Lower lobe of right lung (tissue), 2 donors: ENCODE measurements around the gene NRXN3. TPM values are rescaled to one million over a fixed set of nuclear protein-coding genes. Genes with fewer than 3 reads are reported as not detected.
"Not testable (repeated sequence)": the region's sequence is repeated elsewhere in the genome, so short reads cannot be mapped to it uniquely, and the experiment has no call there.

Experiments
- ATAC-seq, 2 donors: fragments of 200-7000 bp; cut with Tn5 transposase; one replicate each; pipeline ENCODE4 v1.9.1; 2020 to 2022; ENCODE audit warnings: mild to moderate bottlenecking in 2 of 2, moderate library complexity in 2 of 2
- DNase-seq: peaks from one replicate; pipeline ENCODE4 v3.0.0-alpha.2; 2020
- H3K27ac ChIP-seq: fragments of 200-600 bp; one replicate; pipeline ENCODE4 v1.8.0; 2022
- H3K27me3 ChIP-seq: fragments of 200-600 bp; one replicate; pipeline ENCODE4 v1.8.0; 2022; ENCODE audit warnings: low read depth
- H3K36me3 ChIP-seq: fragments of 200-600 bp; one replicate; pipeline ENCODE4 v1.8.0; 2022; ENCODE audit warnings: mild to moderate bottlenecking
- H3K4me1 ChIP-seq: fragments of 200-600 bp; one replicate; pipeline ENCODE4 v1.8.0; 2022
- H3K4me3 ChIP-seq: fragments of 200-600 bp; one replicate; pipeline ENCODE4 v1.8.0; 2022; ENCODE audit warnings: mild to moderate bottlenecking
- H3K9me3 ChIP-seq: fragments of 200-600 bp; one replicate; pipeline ENCODE4 v1.8.0; 2022
- CTCF ChIP-seq: fragments of 200-600 bp; IDR thresholded peaks from one replicate; pipeline ENCODE4 v1.8.0; 2022; ENCODE audit warnings: antibody characterized with exemption, mild to moderate bottlenecking
- intact Hi-C: fragments of 100-400 bp; cut with DNase I; formaldehyde crosslinking; loops from one replicate; pipeline ENCODE4 v1.11.0; 2022
- total RNA-seq: library from RNA; stranded (reverse); fragmentation: NEBNext Ultra II Directional; extraction: Animal tissue kit (Norgen Biotek cat#: 25700); gene quantifications from one replicate; pipeline ENCODE4 v1.2.1, GENCODE V29; 2021
- donor health status: DM: no; HTN: yes; CAD: no; lungs with severe emphysema.

NRXN3 gene
- total RNA-seq, 1 donor from 2014 or later, result 9.0 TPM

- DNase-seq (no peak), ATAC-seq (no peak)
- H3K4me1 ChIP-seq, result no peaks in the 10 kb centered on the region
- TF ChIP-seq CTCF, result no peak
- no peaks in the 10 kb centered on the region for H3K9me3 ChIP-seq
- H3K4me3 ChIP-seq, result no peak overlapping the region
- H3K27ac ChIP-seq, result no peak overlapping the region
- no peaks in the 10 kb centered on the region for H3K27me3 ChIP-seq
- no peaks in the 10 kb centered on the region for H3K36me3 ChIP-seq
- intact Hi-C loops, result no loop called here
These were observed 1596.3 kb downstream of the NRXN3 start for GRCh38 chr14:79766511-79766910.

DNA sequence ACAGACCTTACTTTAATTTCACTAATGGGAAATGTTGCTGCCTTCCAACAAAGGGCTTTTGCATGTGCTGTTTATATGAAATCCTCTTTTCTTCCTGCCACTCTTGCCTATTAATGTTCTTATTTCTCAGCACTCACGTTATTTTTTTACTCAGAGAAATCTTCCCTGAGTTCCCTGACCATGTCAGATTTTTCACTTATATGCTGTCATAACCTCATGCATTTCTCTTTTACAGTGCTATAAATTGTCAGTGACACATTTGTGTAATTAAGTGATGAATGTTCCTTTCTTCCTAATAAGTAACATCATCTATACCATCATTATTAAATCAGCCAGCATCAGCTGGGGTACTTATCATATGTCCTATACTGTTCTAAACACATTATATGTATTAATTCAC is 1597.1 kb downstream of the NRXN3 start:
- Histone ChIP-seq H3K27me3 (no peaks in the 10 kb centered on the region), H3K36me3 (no peaks in the 10 kb centered on the region), H3K9me3 (no peaks in the 10 kb centered on the region), H3K4me3 (no peak overlapping the region), H3K4me1 (no peaks in the 10 kb centered on the region), H3K27ac (no peak overlapping the region)
- TF ChIP-seq CTCF, result no peak
- ATAC-seq, result no peak
- no peak for DNase-seq
- intact Hi-C loops, result no loop called here

GRCh38 chr14:79767721-79768120 is 1597.5 kb downstream of the NRXN3 start:
- H3K27ac ChIP-seq, H3K4me3 ChIP-seq, intact Hi-C loops, ATAC-seq, DNase-seq, H3K36me3 ChIP-seq, H3K9me3 ChIP-seq, H3K27me3 ChIP-seq, H3K4me1 ChIP-seq: not testable (repeated sequence)

GRCh38 chr14:79781882-79782281 is 1611.7 kb downstream of the NRXN3 start:
- no peak for DNase-seq
- intact Hi-C loops, result no loop called here
- no peak for TF ChIP-seq CTCF
- ATAC-seq, result no peak
- Histone ChIP-seq H3K4me1 (no peaks in the 10 kb centered on the region), H3K27ac (no peak overlapping the region), H3K9me3 (no peaks in the 10 kb centered on the region), H3K36me3 (no peaks in the 10 kb centered on the region), H3K27me3 (no peaks in the 10 kb centered on the region), H3K4me3 (no peak overlapping the region)

GRCh38 chr14:79783041-79783440 is 1612.9 kb downstream of the NRXN3 start:
- Histone ChIP-seq H3K4me1 (no peaks in the 10 kb centered on the region), H3K27me3 (no peaks in the 10 kb centered on the region), H3K9me3 (no peaks in the 10 kb centered on the region), H3K27ac (no peak overlapping the region), H3K4me3 (no peak overlapping the region), H3K36me3 (no peaks in the 10 kb centered on the region)
- DNase-seq (no peak), ATAC-seq (no peak)
- no peak for TF ChIP-seq CTCF
- intact Hi-C loops, result no loop called here

DNA sequence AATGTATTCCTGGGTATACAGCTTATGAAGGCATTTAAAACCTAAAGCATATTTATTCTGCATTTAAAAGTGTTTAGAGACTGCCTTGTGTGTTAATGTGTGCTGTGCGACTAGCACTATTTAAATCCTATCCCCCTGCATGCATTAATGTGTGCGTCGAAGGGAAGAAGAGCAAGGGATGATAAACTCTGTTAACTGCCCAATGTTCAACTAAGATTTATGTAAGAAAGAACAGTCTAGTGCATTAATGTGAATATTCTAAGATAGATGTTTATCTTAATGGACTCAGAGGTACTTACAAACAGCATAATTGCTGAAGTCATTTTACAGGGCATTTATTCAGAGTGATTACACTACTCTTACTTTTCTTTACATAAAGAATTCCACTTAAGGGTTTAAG is 1616.3 kb downstream of the NRXN3 start:
- ATAC-seq (no peak), DNase-seq (no peak)
- no peaks in the 10 kb centered on the region for H3K4me1 ChIP-seq
- H3K4me3 ChIP-seq, result no peak overlapping the region
- intact Hi-C loops, result no loop called here
- H3K9me3 ChIP-seq, result no peaks in the 10 kb centered on the region
- TF ChIP-seq CTCF, result no peak
- no peaks in the 10 kb centered on the region for H3K27me3 ChIP-seq
- no peak overlapping the region for H3K27ac ChIP-seq
- no peaks in the 10 kb centered on the region for H3K36me3 ChIP-seq
